ENCODE measurements around the gene PUSL1. TPM values are rescaled to one million over a fixed set of nuclear protein-coding genes. Genes with fewer than 3 reads are reported as not detected.
A peak's percentile ranks its signal among the peaks of the same experiment; 100 is the strongest.

PUSL1 gene
- polyA plus RNA-seq, 1 donor (not counting 4 experiments of a cell fraction or from before 2014, with no cell fraction given) = 11.4 TPM

- peak overlapping the region; percentile 37 for H3K4me2 ChIP-seq (ENCODE audit: control insufficient read depth, extremely low read depth, insufficient read depth, low read depth, low read length)
- peak overlapping the region; percentile 74 for H3K27ac ChIP-seq (ENCODE audit: control insufficient read depth, insufficient read depth, low read length)
- H3K9me3 ChIP-seq (ENCODE audit: control insufficient read depth, low read depth, low read length) = no peaks in the 10 kb centered on the region
- peaks cover 8% of the 10 kb centered on the region for H4K20me1 ChIP-seq (ENCODE audit: control insufficient read depth, extremely low read depth, insufficient read depth, low read length)
- no peaks in the 10 kb centered on the region for H3K9me1 ChIP-seq (ENCODE audit: control insufficient read depth, extremely low read depth, insufficient read depth, low read length)
- dilution Hi-C loops (cut with MboI; ENCODE audit: extremely low pct_ligation_motif_present, low sequenced_read_pairs) = no loop called here
- H3K79me2 ChIP-seq (ENCODE audit: control insufficient read depth, insufficient read depth, low read length) = peaks cover 76% of the 10 kb centered on the region
- FAIRE-seq = no peak
- no peaks in the 10 kb centered on the region for H3K27me3 ChIP-seq (ENCODE audit: control insufficient read depth, extremely low read depth, insufficient read depth, low read length)
- no peak for DNase-seq (ENCODE audit: low read depth, low spot score)
- peak overlapping the region; percentile 88 for H3K9ac ChIP-seq (ENCODE audit: control insufficient read depth, extremely low read depth, insufficient read depth, low read length)
- TF ChIP-seq EZH2 (IDR thresholded peaks at IDR 0.05; ENCODE audit: low read length) (no peak), CTCF (optimal IDR thresholded peaks at IDR 0.05 in 1 of 3, IDR thresholded peaks at IDR 0.05 in 1 of 3, conservative IDR thresholded peaks at IDR 0.05 in 1 of 3; ENCODE audit: extremely low read depth in 1 of 3, insufficient read depth in 2 of 3, low read length in 3 of 3) (no peak)
- peak overlapping the region; percentile 77 to 100 (median 77) for H3K4me3 ChIP-seq (ENCODE audit: control insufficient read depth in 2 of 3, extremely low read depth in 1 of 3, insufficient read depth in 2 of 3, low read depth in 1 of 3, low read length in 3 of 3)
- peaks cover 21 to 22% of the 10 kb centered on the region in 2 experiments for H3K36me3 ChIP-seq (ENCODE audit: control insufficient read depth in 2 of 2, extremely low read depth in 1 of 2, insufficient read depth in 2 of 2, low read length in 2 of 2)
- peaks cover 18% of the 10 kb centered on the region for H3K4me1 ChIP-seq (ENCODE audit: control insufficient read depth, extremely low read depth, insufficient read depth, low read length)
- no peak overlapping the region for H2AFZ ChIP-seq (ENCODE audit: control insufficient read depth, low read length)
Measured at GRCh38 chr1:1324084-1324523, 15.7 kb downstream of the PUSL1 start.

GRCh38 chr1:1324524-1325287 is 16.3 kb downstream of the PUSL1 start, which contains the start of the genes CPTP and INTS11:
TSS of gene CPTP (plus strand) at chr1:1324802. CDS start at chr1:1326911, 2,109 bp downstream.
TSS of gene INTS11 (minus strand) at chr1:1324660. CDS start at chr1:1324608, 52 bp downstream.
- Histone ChIP-seq H4K20me1 (ENCODE audit: control insufficient read depth, extremely low read depth, insufficient read depth, low read length) (peaks cover 5% of the 10 kb centered on the region), H3K27me3 (ENCODE audit: control insufficient read depth, extremely low read depth, insufficient read depth, low read length) (no peaks in the 10 kb centered on the region), H3K36me3 (ENCODE audit: control insufficient read depth in 2 of 2, extremely low read depth in 1 of 2, insufficient read depth in 2 of 2, low read length in 2 of 2) (peaks cover 18% of the 10 kb centered on the region in 2 experiments), H3K9me1 (ENCODE audit: control insufficient read depth, extremely low read depth, insufficient read depth, low read length) (no peaks in the 10 kb centered on the region), H3K4me2 (ENCODE audit: control insufficient read depth, extremely low read depth, insufficient read depth, low read depth, low read length) (peak within 1 kb of the TSS; percentile 96), H2AFZ (ENCODE audit: control insufficient read depth, low read length) (peak within 1 kb of the TSS; percentile 15), H3K27ac (ENCODE audit: control insufficient read depth, insufficient read depth, low read length) (peak within 1 kb of the TSS; percentile 76), H3K9me3 (ENCODE audit: control insufficient read depth, low read depth, low read length) (no peaks in the 10 kb centered on the region), H3K79me2 (ENCODE audit: control insufficient read depth, insufficient read depth, low read length) (peaks cover 70% of the 10 kb centered on the region), H3K9ac (ENCODE audit: control insufficient read depth, extremely low read depth, insufficient read depth, low read length) (peak within 1 kb of the TSS; percentile 88), H3K4me1 (ENCODE audit: control insufficient read depth, extremely low read depth, insufficient read depth, low read length) (peaks cover 18% of the 10 kb centered on the region), H3K4me3 (ENCODE audit: control insufficient read depth in 2 of 3, extremely low read depth in 1 of 3, insufficient read depth in 2 of 3, low read depth in 1 of 3, low read length in 3 of 3) (peak within 1 kb of the TSS; percentile 77 to 100 (median 86))
- peak; percentile 64 for DNase-seq (ENCODE audit: low read depth, low spot score)
- TF ChIP-seq CTCF (optimal IDR thresholded peaks at IDR 0.05 in 1 of 3, IDR thresholded peaks at IDR 0.05 in 1 of 3, conservative IDR thresholded peaks at IDR 0.05 in 1 of 3; ENCODE audit: extremely low read depth in 1 of 3, insufficient read depth in 2 of 3, low read length in 3 of 3) = no peak
- TF ChIP-seq EZH2 (IDR thresholded peaks at IDR 0.05; ENCODE audit: low read length) = no peak
- dilution Hi-C loops (cut with MboI; ENCODE audit: extremely low pct_ligation_motif_present, low sequenced_read_pairs) = no loop called here
- FAIRE-seq = no peak

Measured in keratinocyte (primary cell).